Esophagus squamous epithelium (tissue), 4 donors: Measurements from ENCODE around the gene MAP3K9.

Experiments used
- POLR2A ChIP-seq, 4 donors: fragments of 450-650 bp; IDR thresholded peaks; one replicate each; pipeline ENCODE4 v1.6.1; 2017; ENCODE audit warnings: antibody characterized with exemption in 4 of 4, mild to moderate bottlenecking in 4 of 4, moderate library complexity in 3 of 4
- TF ChIP-seq, protein P1 (sequence below), 6 experiments: fragments of 450-650 bp in 4 of 6; fragments of 200-600 bp in 2 of 6; sonication (generic) in 2 of 6; IDR thresholded peaks; one replicate each; pipeline ENCODE4 v1.5.1; 2016 to 2019; ENCODE audit warnings: antibody characterized with exemption in 6 of 6, mild to moderate bottlenecking in 4 of 6, moderate library complexity in 4 of 6

DNA sequence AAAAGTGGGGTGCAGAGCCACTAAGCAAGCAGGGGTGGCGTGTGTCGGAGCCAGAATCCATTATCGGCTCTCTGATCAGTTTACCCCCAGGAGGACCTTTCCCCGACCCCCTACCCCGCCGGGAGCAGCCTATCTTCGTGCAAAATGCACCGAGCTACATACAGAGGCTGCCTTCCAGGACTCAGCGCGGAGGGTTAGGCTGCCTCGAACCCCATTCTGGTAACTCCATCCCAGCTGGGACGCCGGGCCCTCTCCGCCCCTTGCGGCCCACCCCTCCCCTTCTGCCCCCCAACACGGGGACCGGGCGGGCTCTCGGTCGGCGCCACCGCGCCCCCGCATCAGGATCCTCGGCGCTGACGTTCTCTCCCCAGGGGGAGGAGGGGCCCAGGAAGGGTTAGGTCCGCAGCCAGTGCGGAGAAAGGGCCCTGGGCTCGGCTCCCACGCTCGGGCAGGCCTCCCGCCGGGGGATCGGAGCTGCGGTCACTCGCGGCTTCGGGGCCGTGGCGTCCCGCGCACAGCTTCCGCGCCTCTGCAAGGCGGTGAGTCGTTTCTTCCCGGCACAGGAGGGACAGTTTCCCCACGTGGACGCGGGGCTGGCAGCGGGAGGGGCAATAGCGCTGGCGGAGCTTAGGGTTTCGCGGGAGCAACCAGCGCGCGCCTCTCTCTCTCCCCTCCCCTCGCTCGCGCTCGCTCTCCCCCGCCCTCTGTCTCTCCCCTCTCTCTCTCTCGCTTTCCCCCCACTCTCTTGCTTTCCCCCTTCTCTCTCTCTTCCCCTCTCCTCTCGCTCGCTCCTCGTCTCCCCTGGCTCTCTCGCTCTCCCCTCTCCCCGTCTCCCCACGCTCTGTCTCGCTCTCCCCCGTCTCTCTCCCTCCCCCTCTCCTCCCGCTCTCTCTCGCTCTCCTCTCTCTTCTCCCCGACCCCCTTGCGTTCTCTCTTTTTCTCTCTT is 12.5 kb upstream of the MAP3K9 start:
- TF ChIP-seq, protein P1, sequence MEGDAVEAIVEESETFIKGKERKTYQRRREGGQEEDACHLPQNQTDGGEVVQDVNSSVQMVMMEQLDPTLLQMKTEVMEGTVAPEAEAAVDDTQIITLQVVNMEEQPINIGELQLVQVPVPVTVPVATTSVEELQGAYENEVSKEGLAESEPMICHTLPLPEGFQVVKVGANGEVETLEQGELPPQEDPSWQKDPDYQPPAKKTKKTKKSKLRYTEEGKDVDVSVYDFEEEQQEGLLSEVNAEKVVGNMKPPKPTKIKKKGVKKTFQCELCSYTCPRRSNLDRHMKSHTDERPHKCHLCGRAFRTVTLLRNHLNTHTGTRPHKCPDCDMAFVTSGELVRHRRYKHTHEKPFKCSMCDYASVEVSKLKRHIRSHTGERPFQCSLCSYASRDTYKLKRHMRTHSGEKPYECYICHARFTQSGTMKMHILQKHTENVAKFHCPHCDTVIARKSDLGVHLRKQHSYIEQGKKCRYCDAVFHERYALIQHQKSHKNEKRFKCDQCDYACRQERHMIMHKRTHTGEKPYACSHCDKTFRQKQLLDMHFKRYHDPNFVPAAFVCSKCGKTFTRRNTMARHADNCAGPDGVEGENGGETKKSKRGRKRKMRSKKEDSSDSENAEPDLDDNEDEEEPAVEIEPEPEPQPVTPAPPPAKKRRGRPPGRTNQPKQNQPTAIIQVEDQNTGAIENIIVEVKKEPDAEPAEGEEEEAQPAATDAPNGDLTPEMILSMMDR (IDR thresholded peaks at IDR 0.05), result no peak
- TF ChIP-seq POLR2A (IDR thresholded peaks at IDR 0.05), result peak in 1 of 4 donors; percentile 37
